Measurements from ENCODE around the gene MRPL48. TPM values are rescaled to one million over a fixed set of nuclear protein-coding genes. Genes with fewer than 3 reads are reported as not detected.
"Not testable (repeated sequence)": the region's sequence is repeated elsewhere in the genome, so short reads cannot be mapped to it uniquely, and the experiment has no call there.

Gene MRPL48
- total RNA-seq, 2 donors from 2014 or later, result 18.7 to 25.3 TPM

DNA sequence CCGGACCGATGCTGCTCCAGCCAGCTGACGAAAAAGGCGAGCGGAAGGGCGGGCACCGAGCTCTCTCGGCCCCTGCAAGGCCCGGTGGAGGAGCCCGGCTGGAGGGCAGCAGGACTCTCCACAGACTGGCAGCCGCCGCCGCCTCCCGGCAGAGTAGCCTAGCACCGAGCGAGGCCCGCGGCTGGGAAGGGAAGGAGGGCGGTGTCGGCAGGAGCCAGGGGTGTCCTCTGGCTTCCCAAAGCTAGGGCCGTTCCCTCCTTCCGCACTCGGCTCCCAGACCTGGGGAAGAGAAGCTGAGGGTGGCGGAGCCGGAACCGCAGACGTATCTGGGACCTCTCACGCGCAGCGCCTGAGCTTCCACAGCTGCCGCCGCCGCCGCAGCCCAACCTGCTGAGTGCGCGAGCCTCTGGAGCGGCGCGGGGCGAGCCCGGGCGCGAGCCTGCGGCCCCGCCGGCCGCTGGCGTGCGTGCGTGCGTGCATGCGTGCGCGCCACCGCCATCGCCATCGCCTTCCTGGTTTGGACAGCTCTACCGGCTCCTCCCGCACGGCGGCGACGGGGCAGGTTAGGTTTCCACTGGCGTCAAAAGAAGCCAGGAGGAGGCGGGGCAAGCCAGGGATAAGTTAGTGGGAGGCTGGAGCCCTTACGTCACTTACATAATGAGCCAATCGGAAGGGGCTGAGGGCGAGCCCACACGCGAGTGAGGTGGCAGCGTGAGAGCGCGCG is 26.8 kb upstream of the MRPL48 start, which contains the start of gene RAB6A:
Gene RAB6A (minus strand): TSS at position 396 of the 724 bp plus-strand sequence. CDS start 439 bp downstream, outside the sequence.
- TF ChIP-seq CTCF (IDR thresholded peaks at IDR 0.05), result no peak
- Histone ChIP-seq H3K27me3 (no peaks in the 10 kb centered on the region), H3K4me3 (peak within 1 kb of the TSS; percentile 91 to 98), H3K27ac (peak within 1 kb of the TSS; percentile 95 to 99), H3K9me3 (no peaks in the 10 kb centered on the region), H3K36me3 (no peaks in the 10 kb centered on the region), H3K4me1 (peaks cover 0 to 17% of the 10 kb centered on the region in 2 donors)
- peak; percentile 100 for DNase-seq (ENCODE audit: low spot score)

DNA sequence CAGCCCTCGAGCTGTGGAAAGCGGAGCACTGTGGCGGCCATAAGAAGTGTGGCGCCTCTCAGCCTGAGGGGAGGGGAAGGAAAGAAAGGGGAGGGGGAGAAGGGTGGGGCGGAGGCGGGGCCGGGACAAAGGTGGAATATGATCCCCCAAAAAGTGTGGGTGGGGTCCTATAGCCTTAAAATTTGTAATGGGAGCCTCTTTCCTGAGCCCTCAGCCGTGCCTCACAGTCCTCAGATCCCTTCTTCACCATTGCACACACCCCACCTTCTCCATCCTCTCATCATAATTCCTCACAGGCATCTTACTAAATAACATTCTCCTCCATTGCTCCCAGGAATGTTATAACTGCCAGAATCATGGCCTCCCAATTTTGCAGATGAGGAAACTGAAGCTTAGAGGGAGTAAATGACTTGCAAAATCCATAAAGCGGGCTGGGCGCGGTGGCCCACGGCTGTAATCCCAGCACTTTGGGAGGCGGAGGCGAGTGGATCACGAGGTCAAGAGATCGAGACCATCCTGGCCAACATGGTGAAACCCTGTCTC is 26.2 kb upstream of the MRPL48 start:
- Histone ChIP-seq H3K36me3 (no peaks in the 10 kb centered on the region), H3K4me3 (peak overlapping the region; percentile 24 to 49), H3K27ac (peak overlapping the region; percentile 70 to 95), H3K27me3 (no peaks in the 10 kb centered on the region), H3K4me1 (peaks cover 0 to 17% of the 10 kb centered on the region in 2 donors), H3K9me3 (no peaks in the 10 kb centered on the region)
- DNase-seq (ENCODE audit: low spot score), result no peak
- TF ChIP-seq CTCF (IDR thresholded peaks at IDR 0.05), result no peak

DNA sequence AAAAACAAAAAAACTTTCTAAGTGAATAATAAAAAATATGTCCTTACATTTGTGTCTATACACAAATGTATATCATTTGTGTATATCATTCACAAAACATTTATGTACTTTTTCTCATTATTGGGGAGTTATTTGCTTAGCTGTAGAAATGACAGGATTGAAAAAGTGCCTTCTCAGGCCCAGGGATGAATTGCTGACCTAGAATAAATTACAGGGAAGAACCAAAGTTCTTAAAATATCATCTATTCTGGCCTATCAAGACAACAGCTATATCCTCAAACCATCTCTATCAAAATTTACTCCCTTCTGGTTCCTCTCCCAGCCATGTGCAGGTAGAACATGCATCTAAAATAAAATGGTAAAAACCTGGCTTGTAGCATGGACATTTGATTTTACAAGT is 24.9 kb upstream of the MRPL48 start:
- Histone ChIP-seq H3K36me3 (no peaks in the 10 kb centered on the region), H3K27me3 (no peaks in the 10 kb centered on the region), H3K9me3 (no peaks in the 10 kb centered on the region), H3K27ac (no peak overlapping the region), H3K4me1 (peaks cover 0 to 17% of the 10 kb centered on the region in 2 donors), H3K4me3 (no peak overlapping the region)
- TF ChIP-seq CTCF (IDR thresholded peaks at IDR 0.05), result no peak
- no peak for DNase-seq (ENCODE audit: low spot score)

- Histone ChIP-seq H3K27ac (no peak overlapping the region), H3K4me3 (no peak overlapping the region), H3K4me1 (no peaks in the 10 kb centered on the region), H3K9me3 (no peaks in the 10 kb centered on the region), H3K27me3 (no peaks in the 10 kb centered on the region), H3K36me3 (no peaks in the 10 kb centered on the region)
- no peak for TF ChIP-seq CTCF (IDR thresholded peaks at IDR 0.05)
- no peak for DNase-seq (ENCODE audit: low spot score)
These were observed 20.9 kb upstream of the MRPL48 start for GRCh38 chr11:73766763-73767162.

DNA sequence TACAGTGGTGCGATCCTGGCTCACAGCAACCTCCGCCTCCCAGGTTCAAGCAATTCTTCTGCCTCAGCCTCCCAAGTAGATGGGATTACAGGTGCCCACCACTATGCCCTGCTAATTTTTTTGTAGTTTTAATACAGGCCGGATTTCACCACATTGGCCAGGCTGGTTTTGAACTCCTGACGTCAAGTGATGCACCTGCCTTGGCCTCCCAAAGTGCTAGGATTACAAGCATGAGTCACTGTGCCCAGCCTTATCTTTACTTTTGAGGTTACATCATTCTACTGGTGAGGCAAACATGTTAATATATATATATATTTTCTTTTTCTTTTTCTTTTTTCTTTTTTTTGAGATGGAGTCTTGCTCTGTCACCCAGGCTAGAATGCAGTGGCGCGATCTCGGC is 16.9 kb upstream of the MRPL48 start:
- not testable (repeated sequence) for H3K9me3 ChIP-seq; DNase-seq (ENCODE audit: low spot score); H3K27ac ChIP-seq; H3K27me3 ChIP-seq; H3K36me3 ChIP-seq; H3K4me3 ChIP-seq; H3K4me1 ChIP-seq

DNA sequence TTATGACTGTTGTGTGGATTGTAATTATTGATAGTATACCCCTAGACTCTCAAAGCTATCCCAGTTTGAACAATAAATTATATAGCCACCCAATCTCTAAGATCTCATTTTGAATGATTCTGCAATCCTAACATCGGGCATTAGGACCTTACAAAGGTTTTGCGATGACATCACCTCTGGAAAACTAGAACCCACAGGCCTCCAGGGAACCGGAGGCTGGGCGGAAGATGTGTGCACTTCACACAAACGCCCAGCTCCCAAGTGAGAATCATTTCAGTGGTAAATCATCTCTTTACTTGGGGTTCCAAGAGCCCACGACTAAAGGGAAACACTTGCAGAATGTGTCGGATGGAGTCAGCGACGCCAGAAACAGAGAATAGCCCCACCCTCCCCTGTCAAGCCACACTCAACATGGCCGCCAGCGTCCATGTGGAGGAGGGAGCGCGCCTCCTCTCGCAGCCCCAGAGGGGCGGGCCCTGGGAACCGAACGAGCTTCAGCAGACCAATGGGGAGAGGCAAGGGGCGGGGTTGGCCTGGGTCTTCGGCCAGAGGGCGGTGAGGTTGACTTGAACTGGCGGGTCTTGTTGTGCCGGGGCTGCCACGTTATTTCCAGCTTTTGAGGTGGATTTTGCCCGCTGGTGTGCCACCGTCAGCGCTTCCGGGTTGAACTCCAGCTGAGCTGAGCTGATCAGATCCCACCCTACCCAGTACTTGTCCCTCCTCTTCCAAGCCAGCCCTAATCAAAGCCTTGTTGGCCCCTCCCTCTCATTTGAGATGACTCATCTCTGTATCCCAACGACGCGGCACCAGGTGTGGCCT is 8.4 kb upstream of the MRPL48 start:
- peak; percentile 97 for DNase-seq (ENCODE audit: low spot score)
- TF ChIP-seq CTCF (IDR thresholded peaks at IDR 0.05), result no peak
- no peaks in the 10 kb centered on the region for H3K36me3 ChIP-seq

More for the DNA sequence above, 8.4 kb upstream of the MRPL48 start:
- H3K27ac ChIP-seq, result peak overlapping the region; percentile 87 to 95
- no peaks in the 10 kb centered on the region for H3K27me3 ChIP-seq
- H3K4me3 ChIP-seq, result peak overlapping the region; percentile 49 to 54
- H3K9me3 ChIP-seq, result no peaks in the 10 kb centered on the region
- peaks cover 0 to 4% of the 10 kb centered on the region in 2 donors for H3K4me1 ChIP-seq

Data from right atrium auricular region (tissue), 2 donors.